Suprapubic skin (tissue), 3 donors: ENCODE data around the gene LRRTM2.

Experiments
- POLR2AphosphoS5 ChIP-seq, 3 donors: sonication (generic); formaldehyde crosslinking; IDR thresholded peaks; one replicate each; pipeline ENCODE4 v1.6.1; 2017; ENCODE audit warnings: antibody characterized with exemption in 3 of 3
- TF ChIP-seq, protein P1 (sequence below), 2 donors: fragments of 200-600 bp in 1 of 2; fragments of 450-650 bp in 1 of 2; sonication (generic) in 1 of 2; IDR thresholded peaks; one replicate each; pipeline ENCODE4 v1.5.1; 2016 to 2019; ENCODE audit warnings: antibody characterized with exemption in 2 of 2, mild to moderate bottlenecking in 1 of 2, moderate library complexity in 1 of 2

DNA sequence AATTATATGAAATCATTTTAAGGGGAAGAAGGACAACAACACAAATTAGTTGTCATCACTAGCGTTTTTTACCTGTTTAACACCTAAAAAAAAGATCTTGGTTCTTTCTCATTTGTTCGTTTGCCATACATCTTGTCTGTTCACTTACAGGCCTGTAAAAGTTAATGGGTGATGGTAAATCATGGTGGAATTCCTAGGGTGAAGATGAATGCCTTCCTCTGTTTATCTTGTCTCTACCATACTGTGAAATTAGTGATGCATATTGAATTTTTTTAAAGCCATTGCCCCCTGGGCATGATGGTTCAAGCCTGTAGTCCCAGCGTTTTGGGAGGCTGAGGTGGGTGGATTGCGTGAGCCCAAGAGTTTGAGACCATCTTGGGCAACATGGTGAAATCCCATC lies 46.6 kb downstream of the LRRTM2 start:
- TF ChIP-seq, protein P1, sequence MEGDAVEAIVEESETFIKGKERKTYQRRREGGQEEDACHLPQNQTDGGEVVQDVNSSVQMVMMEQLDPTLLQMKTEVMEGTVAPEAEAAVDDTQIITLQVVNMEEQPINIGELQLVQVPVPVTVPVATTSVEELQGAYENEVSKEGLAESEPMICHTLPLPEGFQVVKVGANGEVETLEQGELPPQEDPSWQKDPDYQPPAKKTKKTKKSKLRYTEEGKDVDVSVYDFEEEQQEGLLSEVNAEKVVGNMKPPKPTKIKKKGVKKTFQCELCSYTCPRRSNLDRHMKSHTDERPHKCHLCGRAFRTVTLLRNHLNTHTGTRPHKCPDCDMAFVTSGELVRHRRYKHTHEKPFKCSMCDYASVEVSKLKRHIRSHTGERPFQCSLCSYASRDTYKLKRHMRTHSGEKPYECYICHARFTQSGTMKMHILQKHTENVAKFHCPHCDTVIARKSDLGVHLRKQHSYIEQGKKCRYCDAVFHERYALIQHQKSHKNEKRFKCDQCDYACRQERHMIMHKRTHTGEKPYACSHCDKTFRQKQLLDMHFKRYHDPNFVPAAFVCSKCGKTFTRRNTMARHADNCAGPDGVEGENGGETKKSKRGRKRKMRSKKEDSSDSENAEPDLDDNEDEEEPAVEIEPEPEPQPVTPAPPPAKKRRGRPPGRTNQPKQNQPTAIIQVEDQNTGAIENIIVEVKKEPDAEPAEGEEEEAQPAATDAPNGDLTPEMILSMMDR (IDR thresholded peaks at IDR 0.05), result no peak
- no peak for TF ChIP-seq POLR2AphosphoS5 (IDR thresholded peaks at IDR 0.05)
